GOT3 (cell line): ENCODE measurements around the gene SREBF2.
"Not testable (repeated sequence)": the region's sequence is repeated elsewhere in the genome, so short reads cannot be mapped to it uniquely, and the experiment has no call there.

ENCODE experiments used
- DNase-seq: peaks from one replicate; lab custom pipeline; 2025; ENCODE audit warnings: mixed read lengths; lab: John Stamatoyannopoulos, UW

The SREBF2 gene

GRCh38 chr22:41842996-41843970 is 10.4 kb downstream of the SREBF2 start:
- DNase-seq, result no peak

- no peak for DNase-seq
Observed at GRCh38 chr22:41844036-41844435, 11.1 kb downstream of the SREBF2 start.

DNA sequence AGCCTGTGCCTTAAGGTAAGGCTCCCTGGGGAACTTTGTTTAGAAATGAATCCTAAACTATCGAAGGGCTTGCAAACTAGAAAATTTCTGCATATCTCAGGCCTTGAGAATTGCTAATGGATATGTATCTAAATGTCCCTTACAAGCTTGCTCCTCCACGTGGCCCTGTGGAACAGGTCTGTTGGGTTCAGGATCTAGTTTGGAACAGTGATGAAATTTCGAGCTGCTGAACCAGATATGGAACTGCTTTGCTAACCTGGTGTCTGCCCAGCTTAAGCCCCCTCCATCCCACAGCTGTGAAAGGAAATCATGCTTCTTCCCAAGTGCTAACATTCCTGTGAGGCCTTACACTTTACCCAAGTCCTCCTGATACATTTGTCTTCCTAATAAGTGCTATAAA is 11.6 kb downstream of the SREBF2 start:
- DNase-seq, result no peak

DNA sequence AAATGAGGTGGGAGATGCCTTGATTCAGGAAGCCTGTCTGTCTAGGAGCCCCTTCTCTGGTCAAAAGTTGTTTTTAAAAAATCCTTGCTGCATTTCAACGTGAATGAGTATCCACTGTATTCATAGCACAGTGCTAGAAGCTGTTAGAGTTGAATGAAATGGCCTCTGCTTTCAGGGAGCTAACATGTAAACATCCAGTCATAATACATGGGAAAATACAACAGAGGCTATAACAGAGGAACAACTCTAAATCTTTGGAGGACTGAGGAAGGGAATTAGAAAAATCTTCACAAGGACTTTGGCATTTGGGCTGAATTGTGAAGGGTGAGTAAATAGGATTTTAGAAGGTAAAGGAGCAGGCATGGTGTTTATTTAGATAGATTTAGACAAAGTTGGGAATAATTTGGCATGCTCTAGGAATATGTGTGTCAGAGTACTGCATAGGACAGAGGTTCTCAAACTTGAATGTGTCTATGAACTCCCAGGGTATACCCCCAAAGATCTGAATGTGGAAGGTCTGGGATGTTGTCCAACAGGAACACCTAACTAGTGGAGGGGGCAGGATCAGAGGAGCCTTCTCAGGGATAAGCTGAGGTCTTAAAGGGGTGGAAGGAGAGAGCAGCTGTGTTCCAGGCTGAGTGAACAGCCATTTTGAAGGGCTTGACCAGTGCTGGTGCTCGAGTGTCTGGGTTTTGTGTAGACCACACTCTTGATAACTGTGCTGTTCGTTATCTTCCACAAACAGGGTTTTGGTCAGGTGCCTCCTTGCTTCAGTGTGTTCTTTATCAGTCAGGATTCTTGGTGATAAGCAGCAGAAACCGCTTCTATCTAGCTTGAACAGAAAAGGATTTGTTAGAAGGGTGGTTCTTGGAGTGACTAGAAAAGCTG is 12.7 kb downstream of the SREBF2 start:
- DNase-seq, result no peak

GRCh38 chr22:41846268-41846987 is 13.5 kb downstream of the SREBF2 start:
- no peak for DNase-seq

- no peak for DNase-seq
Observed at GRCh38 chr22:41847300-41847699, 14.4 kb downstream of the SREBF2 start.

DNA sequence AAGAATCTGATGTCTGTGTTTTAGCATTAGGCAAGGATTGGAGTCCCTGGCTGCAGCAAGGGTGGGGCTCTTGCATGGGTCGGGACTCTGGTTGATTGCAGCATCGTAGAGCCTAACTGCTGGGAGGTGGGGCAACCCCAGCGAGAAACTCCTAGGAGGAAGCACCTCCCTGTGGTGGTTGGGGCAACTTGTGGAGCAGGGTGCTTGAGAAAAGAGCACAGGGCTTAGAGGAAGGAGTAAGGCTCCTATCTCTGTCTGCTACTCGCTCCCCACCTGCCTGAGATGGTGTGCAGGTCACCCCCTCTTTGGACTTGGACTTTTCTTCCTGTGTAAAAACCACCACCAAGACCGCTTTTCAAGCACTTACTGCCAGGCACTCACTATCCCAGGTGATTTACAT is 15.6 kb downstream of the SREBF2 start:
- DNase-seq, result no peak

GRCh38 chr22:41856469-41856868 is 23.6 kb downstream of the SREBF2 start:
- DNase-seq, result no peak

DNA sequence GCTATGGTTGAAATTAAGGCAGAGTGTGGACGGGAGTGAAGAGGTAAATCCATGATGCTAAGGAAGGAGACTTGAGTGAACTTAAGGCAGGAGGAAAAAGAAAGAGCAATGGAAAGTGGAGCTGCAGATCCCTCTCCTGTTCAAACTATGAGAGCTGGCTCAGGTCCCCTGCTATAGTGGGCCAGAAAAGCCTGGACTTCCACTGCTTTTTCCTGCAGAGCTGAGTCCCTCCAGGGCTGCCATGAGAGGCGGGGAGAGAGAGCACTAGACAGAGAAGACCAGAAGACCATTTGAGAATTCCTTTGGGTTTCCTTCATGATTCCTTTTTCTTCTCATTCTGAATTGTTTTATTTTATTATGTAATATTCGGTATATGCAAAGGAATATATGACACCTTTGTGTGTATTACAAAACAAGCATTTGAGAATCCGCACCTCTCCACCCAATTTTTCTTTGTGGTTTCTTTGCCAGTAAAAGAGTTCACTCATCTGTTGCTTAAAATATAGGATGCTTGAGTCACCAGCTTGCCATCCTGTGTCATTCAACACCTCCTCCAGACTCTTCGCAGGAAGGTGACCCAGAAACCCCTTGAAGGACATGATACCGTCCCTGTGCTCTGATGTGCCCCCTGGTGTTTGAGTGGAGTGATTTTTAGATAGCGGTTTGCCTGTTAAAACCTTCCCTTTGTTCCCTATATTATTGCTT is 24.4 kb downstream of the SREBF2 start:
- no peak for DNase-seq

- no peak for DNase-seq
Observed at GRCh38 chr22:41857860-41858199, 24.9 kb downstream of the SREBF2 start.

- no peak for DNase-seq
Observed at GRCh38 chr22:41862160-41862529, 29.2 kb downstream of the SREBF2 start.

- no peak for DNase-seq
Observed at GRCh38 chr22:41862530-41863266, 29.8 kb downstream of the SREBF2 start.

GRCh38 chr22:41863472-41863871 is 30.6 kb downstream of the SREBF2 start:
- no peak for DNase-seq

- DNase-seq, result no peak
Observed at GRCh38 chr22:41868556-41868955, 35.7 kb downstream of the SREBF2 start.

DNA sequence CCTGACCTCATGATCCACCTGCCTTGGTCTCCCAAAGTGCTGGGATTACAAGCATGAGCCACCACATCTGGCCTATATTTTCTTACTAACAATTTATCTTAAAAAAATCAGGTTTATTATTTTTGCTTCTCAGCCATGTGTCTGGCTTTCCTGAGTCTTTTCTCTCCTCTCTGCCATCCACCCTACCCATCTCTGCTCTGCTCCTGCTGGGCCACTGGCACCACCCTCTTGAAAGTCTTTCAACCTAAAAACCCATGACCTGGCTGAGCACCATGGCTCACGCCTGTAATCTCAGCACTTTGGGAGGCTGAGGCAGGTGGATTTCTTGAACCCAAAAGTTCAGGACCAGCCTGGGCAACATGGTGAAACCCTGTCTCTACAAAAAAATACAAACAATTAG is 37.2 kb downstream of the SREBF2 start:
- not testable (repeated sequence) for DNase-seq

GRCh38 chr22:41870786-41871185 is 37.9 kb downstream of the SREBF2 start:
- no peak for DNase-seq

GRCh38 chr22:41873391-41873790 is 40.5 kb downstream of the SREBF2 start:
- DNase-seq, result no peak

DNA sequence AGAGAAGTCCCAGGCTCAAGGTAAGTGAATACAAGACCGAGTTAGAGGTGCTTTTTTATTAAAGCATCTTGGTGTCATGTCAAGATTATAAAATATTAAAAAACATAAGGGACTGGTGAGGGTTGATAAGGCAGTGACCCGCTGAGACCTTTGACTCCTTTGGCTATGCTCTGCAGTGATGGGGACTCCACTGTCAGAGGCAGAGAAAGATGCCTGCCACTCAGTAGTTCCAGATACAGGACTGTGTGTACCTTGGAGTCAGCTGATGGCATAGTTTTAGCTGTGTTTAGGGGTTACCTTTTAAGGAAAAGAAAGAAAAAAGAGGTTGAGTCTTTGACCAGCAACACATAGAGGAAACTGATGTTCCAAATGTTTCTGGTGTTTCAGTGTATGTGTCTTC is 41.2 kb downstream of the SREBF2 start:
- DNase-seq, result no peak

- no peak for DNase-seq
Observed at GRCh38 chr22:41875531-41876270, 42.8 kb downstream of the SREBF2 start.

- DNase-seq, result no peak
Observed at GRCh38 chr22:41876275-41876674, 43.4 kb downstream of the SREBF2 start.
